ENCODE measurements around the gene MYH6. TPM values are rescaled to one million over a fixed set of nuclear protein-coding genes. Genes with fewer than 3 reads are reported as not detected.

MYH6 gene
- total and polyA plus RNA-seq, 2 of the 13 experiments (the other 11 are each of a cell fraction or from before 2014, with no cell fraction given), result 0.01 TPM; not detected in 1

DNA sequence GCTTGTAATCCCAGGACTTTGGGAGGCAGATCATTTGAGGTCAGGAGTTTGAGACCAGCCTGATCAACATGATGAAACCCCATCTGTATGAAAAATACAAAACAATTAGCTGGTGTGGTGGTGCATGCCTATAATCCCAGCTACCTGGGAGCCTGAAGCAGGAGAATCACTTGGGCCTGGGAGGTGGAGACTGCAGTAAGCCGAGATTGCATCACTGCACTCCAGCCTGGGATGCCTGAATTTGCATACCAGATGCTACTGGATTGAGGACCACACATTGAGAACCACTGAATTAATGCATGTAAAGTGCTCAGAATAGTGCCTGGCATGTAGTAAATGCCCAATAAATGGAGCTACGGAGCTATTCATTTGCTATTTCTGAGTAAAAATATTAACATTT, 42.3 kb upstream of the MYH6 start (continued):
- TF ChIP-seq, protein P1, sequence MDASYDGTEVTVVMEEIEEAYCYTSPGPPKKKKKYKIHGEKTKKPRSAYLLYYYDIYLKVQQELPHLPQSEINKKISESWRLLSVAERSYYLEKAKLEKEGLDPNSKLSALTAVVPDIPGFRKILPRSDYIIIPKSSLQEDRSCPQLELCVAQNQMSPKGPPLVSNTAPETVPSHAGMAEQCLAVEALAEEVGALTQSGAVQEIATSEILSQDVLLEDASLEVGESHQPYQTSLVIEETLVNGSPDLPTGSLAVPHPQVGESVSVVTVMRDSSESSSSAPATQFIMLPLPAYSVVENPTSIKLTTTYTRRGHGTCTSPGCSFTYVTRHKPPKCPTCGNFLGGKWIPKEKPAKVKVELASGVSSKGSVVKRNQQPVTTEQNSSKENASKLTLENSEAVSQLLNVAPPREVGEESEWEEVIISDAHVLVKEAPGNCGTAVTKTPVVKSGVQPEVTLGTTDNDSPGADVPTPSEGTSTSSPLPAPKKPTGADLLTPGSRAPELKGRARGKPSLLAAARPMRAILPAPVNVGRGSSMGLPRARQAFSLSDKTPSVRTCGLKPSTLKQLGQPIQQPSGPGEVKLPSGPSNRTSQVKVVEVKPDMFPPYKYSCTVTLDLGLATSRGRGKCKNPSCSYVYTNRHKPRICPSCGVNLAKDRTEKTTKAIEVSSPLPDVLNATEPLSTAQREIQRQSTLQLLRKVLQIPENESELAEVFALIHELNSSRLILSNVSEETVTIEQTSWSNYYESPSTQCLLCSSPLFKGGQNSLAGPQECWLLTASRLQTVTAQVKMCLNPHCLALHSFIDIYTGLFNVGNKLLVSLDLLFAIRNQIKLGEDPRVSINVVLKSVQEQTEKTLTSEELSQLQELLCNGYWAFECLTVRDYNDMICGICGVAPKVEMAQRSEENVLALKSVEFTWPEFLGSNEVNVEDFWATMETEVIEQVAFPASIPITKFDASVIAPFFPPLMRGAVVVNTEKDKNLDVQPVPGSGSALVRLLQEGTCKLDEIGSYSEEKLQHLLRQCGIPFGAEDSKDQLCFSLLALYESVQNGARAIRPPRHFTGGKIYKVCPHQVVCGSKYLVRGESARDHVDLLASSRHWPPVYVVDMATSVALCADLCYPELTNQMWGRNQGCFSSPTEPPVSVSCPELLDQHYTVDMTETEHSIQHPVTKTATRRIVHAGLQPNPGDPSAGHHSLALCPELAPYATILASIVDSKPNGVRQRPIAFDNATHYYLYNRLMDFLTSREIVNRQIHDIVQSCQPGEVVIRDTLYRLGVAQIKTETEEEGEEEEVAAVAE (CRISPR knock-in tag; IDR thresholded peaks at IDR 0.05; ENCODE audit: borderline replicate concordance), result no peak
- TF ChIP-seq, protein P2, sequence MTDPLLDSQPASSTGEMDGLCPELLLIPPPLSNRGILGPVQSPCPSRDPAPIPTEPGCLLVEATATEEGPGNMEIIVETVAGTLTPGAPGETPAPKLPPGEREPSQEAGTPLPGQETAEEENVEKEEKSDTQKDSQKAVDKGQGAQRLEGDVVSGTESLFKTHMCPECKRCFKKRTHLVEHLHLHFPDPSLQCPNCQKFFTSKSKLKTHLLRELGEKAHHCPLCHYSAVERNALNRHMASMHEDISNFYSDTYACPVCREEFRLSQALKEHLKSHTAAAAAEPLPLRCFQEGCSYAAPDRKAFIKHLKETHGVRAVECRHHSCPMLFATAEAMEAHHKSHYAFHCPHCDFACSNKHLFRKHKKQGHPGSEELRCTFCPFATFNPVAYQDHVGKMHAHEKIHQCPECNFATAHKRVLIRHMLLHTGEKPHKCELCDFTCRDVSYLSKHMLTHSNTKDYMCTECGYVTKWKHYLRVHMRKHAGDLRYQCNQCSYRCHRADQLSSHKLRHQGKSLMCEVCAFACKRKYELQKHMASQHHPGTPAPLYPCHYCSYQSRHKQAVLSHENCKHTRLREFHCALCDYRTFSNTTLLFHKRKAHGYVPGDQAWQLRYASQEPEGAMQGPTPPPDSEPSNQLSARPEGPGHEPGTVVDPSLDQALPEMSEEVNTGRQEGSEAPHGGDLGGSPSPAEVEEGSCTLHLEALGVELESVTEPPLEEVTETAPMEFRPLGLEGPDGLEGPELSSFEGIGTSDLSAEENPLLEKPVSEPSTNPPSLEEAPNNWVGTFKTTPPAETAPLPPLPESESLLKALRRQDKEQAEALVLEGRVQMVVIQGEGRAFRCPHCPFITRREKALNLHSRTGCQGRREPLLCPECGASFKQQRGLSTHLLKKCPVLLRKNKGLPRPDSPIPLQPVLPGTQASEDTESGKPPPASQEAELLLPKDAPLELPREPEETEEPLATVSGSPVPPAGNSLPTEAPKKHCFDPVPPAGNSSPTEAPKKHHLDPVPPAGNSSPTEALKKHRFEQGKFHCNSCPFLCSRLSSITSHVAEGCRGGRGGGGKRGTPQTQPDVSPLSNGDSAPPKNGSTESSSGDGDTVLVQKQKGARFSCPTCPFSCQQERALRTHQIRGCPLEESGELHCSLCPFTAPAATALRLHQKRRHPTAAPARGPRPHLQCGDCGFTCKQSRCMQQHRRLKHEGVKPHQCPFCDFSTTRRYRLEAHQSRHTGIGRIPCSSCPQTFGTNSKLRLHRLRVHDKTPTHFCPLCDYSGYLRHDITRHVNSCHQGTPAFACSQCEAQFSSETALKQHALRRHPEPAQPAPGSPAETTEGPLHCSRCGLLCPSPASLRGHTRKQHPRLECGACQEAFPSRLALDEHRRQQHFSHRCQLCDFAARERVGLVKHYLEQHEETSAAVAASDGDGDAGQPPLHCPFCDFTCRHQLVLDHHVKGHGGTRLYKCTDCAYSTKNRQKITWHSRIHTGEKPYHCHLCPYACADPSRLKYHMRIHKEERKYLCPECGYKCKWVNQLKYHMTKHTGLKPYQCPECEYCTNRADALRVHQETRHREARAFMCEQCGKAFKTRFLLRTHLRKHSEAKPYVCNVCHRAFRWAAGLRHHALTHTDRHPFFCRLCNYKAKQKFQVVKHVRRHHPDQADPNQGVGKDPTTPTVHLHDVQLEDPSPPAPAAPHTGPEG (CRISPR knock-in tag; IDR thresholded peaks at IDR 0.05), result no peak
- peak; percentile 79; the same call in 1 of the 2 replicates for TF ChIP-seq CEBPB (IDR thresholded peaks at IDR 0.05; ENCODE audit: borderline replicate concordance, low read depth, low read length)
